Spleen (tissue), 7 donors: ENCODE measurements around the gene CPNE6.

Experiments used
- CTCF ChIP-seq, 11 experiments: fragments of 200-600 bp in 7 of 11; fragments of 450-650 bp in 4 of 11; sonication (generic) in 4 of 11; IDR thresholded peaks in 8 of 11; conservative IDR thresholded peaks in 3 of 11; 1 replicate in 7 of 11; 2 replicates in 4 of 11; pipeline versions ENCODE4 v1.4.0 to v1.8.0; 2016 to 2021; ENCODE audit warnings: antibody characterized with exemption in 11 of 11, inconsistent platforms in 4 of 11, mild to moderate bottlenecking in 1 of 11
- POLR2A ChIP-seq, 3 donors: fragments of 450-650 bp; IDR thresholded peaks; one replicate each; pipeline ENCODE4 v1.5.1; 2017; ENCODE audit warnings: antibody characterized with exemption in 3 of 3, mild to moderate bottlenecking in 1 of 3
- POLR2AphosphoS5 ChIP-seq, 3 donors: sonication (generic); formaldehyde crosslinking; IDR thresholded peaks; one replicate each; pipeline ENCODE4 v1.5.1; 2017; ENCODE audit warnings: antibody characterized with exemption in 3 of 3
- donor health status: DM: no; HTN: no; CAD: no; lungs with moderate emphysema.
- donor health status: DM: no; HTN: no; CAD: no.
- donor health status: DM: no; HTN: no; CAD: no.

- no peak for TF ChIP-seq CTCF (IDR thresholded peaks at IDR 0.05 in 8 of 11, conservative IDR thresholded peaks at IDR 0.05 in 3 of 11)
- TF ChIP-seq POLR2A (IDR thresholded peaks at IDR 0.05): no peak
- TF ChIP-seq POLR2AphosphoS5 (IDR thresholded peaks at IDR 0.05): no peak
Observed at GRCh38 chr14:24110060-24110459, 38.7 kb downstream of the CPNE6 start.
